Liver (tissue), 9 donors: ENCODE measurements around the gene TNNI3K. TPM values are rescaled to one million over a fixed set of nuclear protein-coding genes. Genes with fewer than 3 reads are reported as not detected.

Experiments used
- DNase-seq: peaks from one replicate; pipeline ENCODE4 v3.0.0-alpha.2; 2017; ENCODE audit warnings: low spot score
- H3K27ac ChIP-seq, 2 donors: one replicate each; pipeline ENCODE4 v1.7.0; 2013; ENCODE audit warnings: inconsistent platforms in 2 of 2, low read length in 2 of 2, control low read depth in 1 of 2, low read depth in 1 of 2, mild to moderate bottlenecking in 1 of 2
- H3K27me3 ChIP-seq, 4 donors: one replicate each; pipeline versions ENCODE4 v1.6.1 to v1.7.0; 2013; ENCODE audit warnings: low read length in 3 of 4, inconsistent platforms in 1 of 4, mild to moderate bottlenecking in 1 of 4, moderate library complexity in 1 of 4; ENCODE audit not compliant: control insufficient read depth in 4 of 4, insufficient read depth in 4 of 4
- H3K36me3 ChIP-seq, 4 donors: one replicate each; pipeline versions ENCODE4 v1.6.1 to v1.7.0; 2013; ENCODE audit warnings: low read length in 3 of 4, mild to moderate bottlenecking in 3 of 4, low read depth in 1 of 4, moderate library complexity in 1 of 4; ENCODE audit not compliant: control insufficient read depth in 4 of 4, insufficient read depth in 3 of 4
- H3K4me1 ChIP-seq, 4 donors: one replicate each; pipeline versions ENCODE4 v1.6.1 to v1.7.0; 2013; ENCODE audit warnings: low read length in 3 of 4, mild to moderate bottlenecking in 3 of 4, moderate library complexity in 1 of 4; ENCODE audit not compliant: control insufficient read depth in 4 of 4, insufficient read depth in 4 of 4
- H3K4me3 ChIP-seq, 3 donors: one replicate each; pipeline versions ENCODE4 v1.6.1 to v1.7.0; 2013; ENCODE audit warnings: low read length in 3 of 3, control low read depth in 1 of 3, low read depth in 1 of 3, mild to moderate bottlenecking in 1 of 3
- H3K9ac ChIP-seq, 2 donors: one replicate each; pipeline ENCODE4 v1.7.0; 2013; ENCODE audit warnings: low read length in 2 of 2, mild to moderate bottlenecking in 2 of 2, moderate library complexity in 2 of 2, control low read depth in 1 of 2, low read depth in 1 of 2
- H3K9me3 ChIP-seq, 4 donors: one replicate each; pipeline versions ENCODE4 v1.6.1 to v1.7.0; 2013; ENCODE audit warnings: low read length in 3 of 4; ENCODE audit not compliant: control insufficient read depth in 4 of 4
- ATF3 ChIP-seq: IDR thresholded peaks from 2 replicates; pipeline ENCODE4 v1.6.1; 2016; ENCODE audit warnings: antibody characterized with exemption
- CTCF ChIP-seq: fragments of 150-350 bp; IDR thresholded peaks from 2 replicates; pipeline ENCODE4 v1.5.1; 2017; ENCODE audit warnings: improper control_type of control experiment, low read depth, low read length; ENCODE audit not compliant: missing input control
- EGR1 ChIP-seq, 2 donors: IDR thresholded peaks; 2 replicates each; pipeline ENCODE4 v1.6.1; 2016 to 2018; ENCODE audit warnings: antibody characterized with exemption in 2 of 2, low read depth in 2 of 2
- FOXA1 ChIP-seq: IDR thresholded peaks from 2 replicates; pipeline ENCODE4 v1.6.1; 2016; ENCODE audit warnings: antibody characterized with exemption
- FOXA2 ChIP-seq: IDR thresholded peaks from 2 replicates; pipeline ENCODE4 v1.6.1; 2016; ENCODE audit warnings: antibody characterized with exemption
- GABPA ChIP-seq, 2 donors: IDR thresholded peaks in 1 of 2; conservative IDR thresholded peaks in 1 of 2; 2 replicates each; pipeline ENCODE4 v1.6.1; 2016; ENCODE audit warnings: antibody characterized with exemption in 2 of 2, mild to moderate bottlenecking in 1 of 2, moderate library complexity in 1 of 2
- HNF4A ChIP-seq, 2 donors: conservative IDR thresholded peaks; 2 replicates each; pipeline ENCODE4 v1.6.1; 2016; ENCODE audit warnings: antibody characterized with exemption in 2 of 2, mild to moderate bottlenecking in 2 of 2
- HNF4G ChIP-seq: IDR thresholded peaks from 2 replicates; pipeline ENCODE4 v1.6.1; 2016; ENCODE audit warnings: antibody characterized with exemption
- JUND ChIP-seq, 2 donors: IDR thresholded peaks; 2 replicates each; pipeline ENCODE4 v1.6.1; 2016; ENCODE audit warnings: antibody characterized with exemption in 2 of 2
- MAX ChIP-seq: IDR thresholded peaks from 2 replicates; pipeline ENCODE4 v1.6.1; 2016; ENCODE audit warnings: antibody characterized with exemption
- NR2F2 ChIP-seq: IDR thresholded peaks from 2 replicates; pipeline ENCODE4 v1.6.1; 2016; ENCODE audit warnings: antibody characterized with exemption
- RAD21 ChIP-seq, 2 donors: IDR thresholded peaks; 2 replicates each; pipeline ENCODE4 v1.6.1; 2016; ENCODE audit warnings: antibody characterized with exemption in 2 of 2, mild to moderate bottlenecking in 2 of 2
- REST ChIP-seq: IDR thresholded peaks from 2 replicates; pipeline ENCODE4 v1.6.1; 2016; ENCODE audit warnings: antibody characterized with exemption, mild to moderate bottlenecking
- RXRA ChIP-seq, 2 donors: IDR thresholded peaks; 2 replicates each; pipeline ENCODE4 v1.6.1; 2017 to 2018; ENCODE audit warnings: antibody characterized with exemption in 2 of 2, mild to moderate bottlenecking in 1 of 2
- SP1 ChIP-seq: IDR thresholded peaks from 2 replicates; pipeline ENCODE4 v1.6.1; 2018; ENCODE audit warnings: antibody characterized with exemption, mild to moderate bottlenecking
- TAF1 ChIP-seq: conservative IDR thresholded peaks from 2 replicates; pipeline ENCODE4 v1.6.1; 2016; ENCODE audit warnings: antibody characterized with exemption, mild to moderate bottlenecking
- YY1 ChIP-seq: IDR thresholded peaks from 2 replicates; pipeline ENCODE4 v1.6.1; 2016; ENCODE audit warnings: antibody characterized with exemption, mild to moderate bottlenecking
- ZBTB33 ChIP-seq: IDR thresholded peaks from 2 replicates; pipeline ENCODE4 v1.6.1; 2016; ENCODE audit warnings: antibody characterized with exemption
- WGBS: extraction: QIAGEN DNeasy Blood & Tissue Kit; methylation state at CpG from one replicate; pipeline ENCODE4 v1.1.7; 2013; 5-methylcytosine and 5-hydroxymethylcytosine counted together
- polyA plus RNA-seq, 2 donors: library from polyadenylated mRNA; stranded (reverse) in 1 of 2; unstranded in 1 of 2; fragments of 200-250 nt in 1 of 2; fragments of >200 nt in 1 of 2; fragmentation: Nextera tagmentation in 1 of 2; extraction: Ambion mirVana in 1 of 2; gene quantifications; one replicate each; pipeline versions ENCODE4 v1.2.1 to v1.2.3, GENCODE V29; 2013 to 2015
- total RNA-seq, 2 donors: library from RNA; depleted of rRNA; stranded (reverse); fragments of >200 nt; gene quantifications; one replicate each; pipeline ENCODE4 v1.2.3, GENCODE V29; 2014
- donor health status: healthy.
- donor health status: healthy.
- donor health status: healthy.
- donor health status: healthy.
- donor health status: healthy.

Gene TNNI3K
- total and polyA plus RNA-seq, 4 donors: 0.09 to 0.10 TPM; not detected in 2

GRCh38 chr1:74545821-74546220 is 310.6 kb downstream of the TNNI3K start:
- Histone ChIP-seq H3K36me3 (no peaks in the 10 kb centered on the region), H3K27me3 (no peaks in the 10 kb centered on the region), H3K9ac (no peak overlapping the region), H3K9me3 (no peaks in the 10 kb centered on the region), H3K4me3 (no peak overlapping the region), H3K27ac (no peak overlapping the region), H3K4me1 (no peaks in the 10 kb centered on the region)
- no peak for TF ChIP-seq EGR1 (IDR thresholded peaks at IDR 0.05; ENCODE audit: low read depth in 2 of 2)
- TF ChIP-seq SP1: no peak
- TF ChIP-seq RXRA (IDR thresholded peaks at IDR 0.05): no peak
- no peak for TF ChIP-seq GABPA (IDR thresholded peaks at IDR 0.05 in 1 of 2, conservative IDR thresholded peaks at IDR 0.05 in 1 of 2)
- TF ChIP-seq CTCF: no peak
- no peak for TF ChIP-seq FOXA2
- no peak for TF ChIP-seq RAD21 (IDR thresholded peaks at IDR 0.05)
- no peak for TF ChIP-seq ATF3
- no peak for TF ChIP-seq REST
- no peak for TF ChIP-seq TAF1
- no peak for TF ChIP-seq HNF4G
- no peak for TF ChIP-seq NR2F2
- no peak for TF ChIP-seq ZBTB33
- TF ChIP-seq YY1: no peak
- no peak for TF ChIP-seq HNF4A (conservative IDR thresholded peaks at IDR 0.05)
- no peak for TF ChIP-seq FOXA1
- no peak for TF ChIP-seq MAX
- no peak for TF ChIP-seq JUND (IDR thresholded peaks at IDR 0.05)
- no peak for DNase-seq
- WGBS: 91% methylated on average over 2 of the region's 2 CpGs
